ENCODE data around the gene DNAJC3. TPM values are rescaled to one million over a fixed set of nuclear protein-coding genes. Genes with fewer than 3 reads are reported as not detected.

The DNAJC3 gene
- total RNA-seq, 1 donor from 2014 or later = 29.0 TPM

DNA sequence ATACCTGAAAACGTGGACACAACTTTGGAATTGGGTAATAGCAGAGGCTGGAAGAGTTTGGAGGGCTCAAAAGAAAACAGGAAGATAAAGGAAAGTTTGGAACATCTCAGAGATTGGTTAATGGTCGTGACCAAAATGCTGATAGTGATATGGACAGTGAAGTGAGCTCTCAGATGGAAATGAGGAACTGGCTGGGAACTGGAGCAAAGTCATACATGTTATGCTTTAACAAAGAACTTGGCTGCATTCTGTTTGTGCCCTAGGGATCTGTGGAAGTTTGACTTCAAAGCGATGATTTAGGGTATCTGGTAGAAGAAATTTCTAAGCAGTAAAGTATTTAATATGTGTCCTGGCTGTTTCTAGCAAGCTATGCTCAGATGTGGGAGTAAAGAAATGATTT lies 136.2 kb downstream of the DNAJC3 start:
- peaks cover 5% of the 10 kb centered on the region for H3K9me3 Mint-ChIP-seq
- H3K4me1 Mint-ChIP-seq (ENCODE audit: unreplicated experiment) = no peaks in the 10 kb centered on the region
- no peak overlapping the region for H3K4me3 Mint-ChIP-seq
- H3K36me3 Mint-ChIP-seq = peaks cover 36% of the 10 kb centered on the region
- no peaks in the 10 kb centered on the region for H3K27me3 Mint-ChIP-seq
- TF ChIP-seq, protein P1, sequence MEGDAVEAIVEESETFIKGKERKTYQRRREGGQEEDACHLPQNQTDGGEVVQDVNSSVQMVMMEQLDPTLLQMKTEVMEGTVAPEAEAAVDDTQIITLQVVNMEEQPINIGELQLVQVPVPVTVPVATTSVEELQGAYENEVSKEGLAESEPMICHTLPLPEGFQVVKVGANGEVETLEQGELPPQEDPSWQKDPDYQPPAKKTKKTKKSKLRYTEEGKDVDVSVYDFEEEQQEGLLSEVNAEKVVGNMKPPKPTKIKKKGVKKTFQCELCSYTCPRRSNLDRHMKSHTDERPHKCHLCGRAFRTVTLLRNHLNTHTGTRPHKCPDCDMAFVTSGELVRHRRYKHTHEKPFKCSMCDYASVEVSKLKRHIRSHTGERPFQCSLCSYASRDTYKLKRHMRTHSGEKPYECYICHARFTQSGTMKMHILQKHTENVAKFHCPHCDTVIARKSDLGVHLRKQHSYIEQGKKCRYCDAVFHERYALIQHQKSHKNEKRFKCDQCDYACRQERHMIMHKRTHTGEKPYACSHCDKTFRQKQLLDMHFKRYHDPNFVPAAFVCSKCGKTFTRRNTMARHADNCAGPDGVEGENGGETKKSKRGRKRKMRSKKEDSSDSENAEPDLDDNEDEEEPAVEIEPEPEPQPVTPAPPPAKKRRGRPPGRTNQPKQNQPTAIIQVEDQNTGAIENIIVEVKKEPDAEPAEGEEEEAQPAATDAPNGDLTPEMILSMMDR (conservative IDR thresholded peaks at IDR 0.05) = no peak
- no peak for DNase-seq (ENCODE audit: extremely low spot score, unreplicated experiment)
- no peak overlapping the region for H3K27ac Mint-ChIP-seq

DNA sequence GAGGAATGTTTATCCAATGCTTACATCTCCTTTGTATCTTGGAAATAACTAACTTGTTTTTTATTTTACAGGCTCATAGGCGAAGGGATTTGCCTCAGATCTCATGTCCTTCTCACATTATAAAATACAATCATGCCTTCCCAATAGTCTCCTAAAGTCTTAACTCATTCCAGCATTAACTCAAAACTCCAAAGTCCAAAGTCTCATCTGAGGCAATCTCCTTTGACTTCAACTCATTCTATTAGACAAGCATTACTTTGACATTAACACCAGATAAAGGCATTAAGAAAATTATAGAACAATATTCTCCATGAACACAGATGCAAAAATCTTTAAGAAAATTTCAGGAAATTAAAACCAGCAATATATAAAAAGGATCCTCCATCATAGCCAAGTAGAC lies 137.6 kb downstream of the DNAJC3 start:
- TF ChIP-seq, protein P1 (conservative IDR thresholded peaks at IDR 0.05) = no peak
- no peaks in the 10 kb centered on the region for H3K27me3 Mint-ChIP-seq
- DNase-seq (ENCODE audit: extremely low spot score, unreplicated experiment) = no peak
- H3K36me3 Mint-ChIP-seq = peaks cover 29% of the 10 kb centered on the region
- H3K9me3 Mint-ChIP-seq = peaks cover 5% of the 10 kb centered on the region
- no peak overlapping the region for H3K4me3 Mint-ChIP-seq
- H3K27ac Mint-ChIP-seq = no peak overlapping the region
- H3K4me1 Mint-ChIP-seq (ENCODE audit: unreplicated experiment) = no peaks in the 10 kb centered on the region

DNA sequence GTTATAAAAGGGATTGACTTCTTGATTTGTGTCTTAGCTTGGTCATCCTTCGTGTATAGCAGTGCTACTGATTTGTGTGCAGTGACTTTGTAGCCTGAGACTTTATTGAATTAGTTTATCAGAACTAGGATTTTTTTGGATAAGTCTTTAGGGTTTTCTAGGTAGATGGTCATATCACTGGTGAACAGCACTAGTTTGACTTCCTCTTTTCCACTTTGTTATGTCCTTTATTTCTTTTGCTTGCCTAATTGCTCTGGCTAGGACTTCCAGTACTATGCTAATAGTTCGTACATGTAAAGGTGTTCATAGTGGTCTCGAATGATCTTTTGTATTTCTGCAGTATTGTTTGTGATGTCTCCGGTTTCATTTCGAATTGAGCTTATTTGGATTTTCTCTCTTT lies 145.4 kb downstream of the DNAJC3 start:
- no peak overlapping the region for H3K27ac Mint-ChIP-seq
- H3K36me3 Mint-ChIP-seq = peaks cover 15% of the 10 kb centered on the region
- H3K4me1 Mint-ChIP-seq (ENCODE audit: unreplicated experiment) = no peaks in the 10 kb centered on the region
- TF ChIP-seq, protein P1 (conservative IDR thresholded peaks at IDR 0.05) = no peak
- no peak for DNase-seq (ENCODE audit: extremely low spot score, unreplicated experiment)
- no peak overlapping the region for H3K4me3 Mint-ChIP-seq
- no peaks in the 10 kb centered on the region for H3K9me3 Mint-ChIP-seq
- H3K27me3 Mint-ChIP-seq = no peaks in the 10 kb centered on the region

DNA sequence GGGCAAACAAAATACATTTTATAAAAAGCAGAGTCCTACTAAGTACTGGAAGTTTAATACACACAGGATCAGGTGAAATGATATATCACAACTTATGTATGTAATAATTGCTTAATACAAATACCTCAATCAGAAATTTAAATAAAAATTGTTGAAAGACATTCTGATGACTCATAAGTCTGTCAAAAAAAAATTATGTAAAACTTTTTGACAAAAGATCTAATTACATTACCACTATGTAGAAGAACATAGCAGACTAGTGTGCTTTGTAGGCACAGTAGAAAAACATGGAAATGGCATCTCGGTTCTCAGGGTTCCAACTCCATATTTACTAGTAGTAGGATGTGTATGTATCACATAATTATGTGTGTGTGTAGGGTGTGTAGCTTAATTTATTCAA lies 156.2 kb downstream of the DNAJC3 start:
- no peak for DNase-seq (ENCODE audit: extremely low spot score, unreplicated experiment)
- H3K36me3 Mint-ChIP-seq = peaks cover 14% of the 10 kb centered on the region
- H3K27me3 Mint-ChIP-seq = no peaks in the 10 kb centered on the region
- TF ChIP-seq, protein P1 (conservative IDR thresholded peaks at IDR 0.05) = no peak
- H3K4me1 Mint-ChIP-seq (ENCODE audit: unreplicated experiment) = peaks cover 4% of the 10 kb centered on the region
- no peaks in the 10 kb centered on the region for H3K9me3 Mint-ChIP-seq
- no peak overlapping the region for H3K27ac Mint-ChIP-seq
- H3K4me3 Mint-ChIP-seq = no peak overlapping the region

DNA sequence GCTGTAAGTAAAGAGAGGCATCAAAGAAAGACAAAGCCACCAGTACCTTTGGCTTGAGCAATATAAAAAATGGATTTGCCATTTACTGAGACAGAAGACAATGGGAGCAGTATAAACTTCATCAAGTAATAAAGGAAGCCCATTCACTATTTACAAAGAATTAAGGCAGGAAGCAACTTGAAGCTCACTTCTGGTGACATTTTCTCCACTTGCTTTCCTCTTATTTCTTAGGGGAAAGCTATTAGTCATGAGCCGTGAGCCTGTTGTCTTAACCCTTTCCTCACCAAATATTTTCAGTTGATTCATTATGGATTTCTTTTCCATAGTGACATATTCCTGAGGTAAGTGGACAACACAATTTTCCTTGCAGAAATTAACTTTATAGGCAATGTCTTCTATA lies 156.8 kb downstream of the DNAJC3 start:
- Mint-ChIP-seq H3K27ac (no peak overlapping the region), H3K9me3 (peaks cover 1% of the 10 kb centered on the region), H3K4me3 (no peak overlapping the region), H3K4me1 (ENCODE audit: unreplicated experiment) (peaks cover 4% of the 10 kb centered on the region), H3K27me3 (no peaks in the 10 kb centered on the region), H3K36me3 (peaks cover 11% of the 10 kb centered on the region)
- no peak for DNase-seq (ENCODE audit: extremely low spot score, unreplicated experiment)
- TF ChIP-seq, protein P1 (conservative IDR thresholded peaks at IDR 0.05) = no peak
